Neural cell (in vitro differentiated cells): ENCODE measurements around the gene MAPK10. TPM values are rescaled to one million over a fixed set of nuclear protein-coding genes. Genes with fewer than 3 reads are reported as not detected.

Experiments
- H2AFZ ChIP-seq: fragments of 200-600, 300-800 bp; sonication (generic), shearing (Covaris generic); 2 replicates; pipeline ENCODE4 v1.6.0; 2014; ENCODE audit warnings: low read depth, mild to moderate bottlenecking, antibody characterized with exemption, low read length, moderate library complexity
- H3F3A ChIP-seq: fragments of 200-600 bp; shearing (Covaris generic); 2 replicates; pipeline ENCODE4 v1.6.1; 2016; ENCODE audit warnings: mild to moderate bottlenecking, moderate library complexity, mixed read lengths, antibody characterized with exemption, low read length; ENCODE audit not compliant: insufficient read depth, poor library complexity, severe bottlenecking
- H3K27ac ChIP-seq: fragments of 200-600, 300-800 bp; sonication (generic), shearing (Covaris generic); 2 replicates; pipeline ENCODE4 v1.5.1; 2014; ENCODE audit warnings: mild to moderate bottlenecking, low read length, moderate library complexity
- H3K27me3 ChIP-seq: fragments of 300-800, 200-600 bp; sonication (generic), shearing (Covaris generic); 2 replicates; pipeline ENCODE4 v1.6.0; 2014; ENCODE audit warnings: mild to moderate bottlenecking, low read depth, low read length, moderate library complexity; ENCODE audit not compliant: insufficient read depth
- H3K36me3 ChIP-seq: fragments of 300-800, 200-600 bp; sonication (generic), shearing (Covaris generic); 2 replicates; pipeline ENCODE4 v1.5.1; 2014; ENCODE audit warnings: mild to moderate bottlenecking, antibody characterized with exemption, low read length, moderate library complexity; ENCODE audit not compliant: insufficient read depth
- H3K4me2 ChIP-seq: fragments of 300-800, 200-600 bp; sonication (generic), shearing (Covaris generic); 2 replicates; pipeline ENCODE4 v1.6.0; 2014; ENCODE audit warnings: mild to moderate bottlenecking, low read length
- H3K4me3 ChIP-seq: fragments of 300-800, 200-600 bp; sonication (generic), shearing (Covaris generic); 2 replicates; pipeline ENCODE4 v1.5.1; 2014; ENCODE audit warnings: mild to moderate bottlenecking, low read length, moderate library complexity
- H3K79me2 ChIP-seq: fragments of 200-600 bp; shearing (Covaris generic); replicated peaks from 2 replicates; pipeline ENCODE4 v1.6.0; 2014; ENCODE audit warnings: mild to moderate bottlenecking, low read length, moderate library complexity; ENCODE audit not compliant: insufficient read depth
- H3K9ac ChIP-seq: fragments of 300-800, 200-600 bp; sonication (generic), shearing (Covaris generic); 2 replicates; pipeline ENCODE4 v1.6.1; 2016; ENCODE audit warnings: mild to moderate bottlenecking, low read length, mixed read lengths
- H3K9me2 ChIP-seq: fragments of 200-600 bp; shearing (Covaris generic); 2 replicates; pipeline ENCODE4 v1.6.1; 2016; ENCODE audit warnings: mild to moderate bottlenecking, low read length, mixed read lengths; ENCODE audit not compliant: insufficient read depth
- H3K9me3 ChIP-seq: fragments of 200-600, 300-800 bp; sonication (generic), shearing (Covaris generic); 2 replicates; pipeline ENCODE4 v1.6.1; 2016; ENCODE audit warnings: mild to moderate bottlenecking, mixed run types, low read length, moderate library complexity, mixed read lengths
- H4K20me1 ChIP-seq: fragments of 200-600 bp; shearing (Covaris generic); 2 replicates; pipeline ENCODE4 v1.6.1; 2016; ENCODE audit warnings: mild to moderate bottlenecking, mixed run types; ENCODE audit not compliant: insufficient read depth
- EP300 ChIP-seq: fragments of 450-650 bp; conservative IDR thresholded peaks from 2 replicates; pipeline ENCODE4 v1.6.1; 2014; ENCODE audit warnings: antibody characterized with exemption, mild to moderate bottlenecking, moderate library complexity; ENCODE audit not compliant: poor library complexity, severe bottlenecking
- EZH2 ChIP-seq: fragments of 200-600, 300-800 bp; shearing (Covaris generic), sonication (generic); IDR thresholded peaks from 2 replicates; pipeline ENCODE4 v1.6.1; 2014; ENCODE audit warnings: antibody characterized with exemption, low read length, borderline replicate concordance, mild to moderate bottlenecking; ENCODE audit not compliant: insufficient read depth, poor library complexity, severe bottlenecking
- MXI1 ChIP-seq: fragments of 450-650 bp; conservative IDR thresholded peaks from 2 replicates; pipeline ENCODE4 v1.6.1; 2014; ENCODE audit warnings: antibody characterized with exemption, mild to moderate bottlenecking; ENCODE audit not compliant: poor library complexity, severe bottlenecking
- POLR2AphosphoS5 ChIP-seq: IDR thresholded peaks from 2 replicates; pipeline ENCODE4 v1.6.1; 2012
- RAD21 ChIP-seq: fragments of 450-650 bp; conservative IDR thresholded peaks from 2 replicates; pipeline ENCODE4 v1.6.1; 2014; ENCODE audit warnings: antibody characterized with exemption, mild to moderate bottlenecking, moderate library complexity
- SMC3 ChIP-seq: fragments of 450-650 bp; conservative IDR thresholded peaks from 2 replicates; pipeline ENCODE4 v1.6.1; 2014; ENCODE audit warnings: antibody characterized with exemption, mild to moderate bottlenecking, moderate library complexity; ENCODE audit not compliant: poor library complexity
- TAF1 ChIP-seq: IDR thresholded peaks from 2 replicates; pipeline ENCODE4 v1.6.1; 2012; ENCODE audit warnings: low read depth
- polyA plus RNA-seq: library from polyadenylated mRNA; depleted of rRNA; stranded (reverse); fragments of >200 nt; gene quantifications from 2 replicates; pipeline ENCODE4 v1.2.3, GENCODE V29; 2014
- TF ChIP-seq, protein P1 (sequence below): IDR thresholded peaks from 2 replicates; pipeline ENCODE4 v1.6.1; 2012; ENCODE audit warnings: borderline replicate concordance
- TF ChIP-seq, protein P2 (sequence below): fragments of 450-650 bp; IDR thresholded peaks from 2 replicates; pipeline ENCODE4 v1.5.1; 2014; ENCODE audit warnings: antibody characterized with exemption, mild to moderate bottlenecking, moderate library complexity; ENCODE audit not compliant: poor library complexity, severe bottlenecking

The MAPK10 gene
- polyA plus RNA-seq, 1 donor from 2014 or later, result 91.9 TPM

DNA sequence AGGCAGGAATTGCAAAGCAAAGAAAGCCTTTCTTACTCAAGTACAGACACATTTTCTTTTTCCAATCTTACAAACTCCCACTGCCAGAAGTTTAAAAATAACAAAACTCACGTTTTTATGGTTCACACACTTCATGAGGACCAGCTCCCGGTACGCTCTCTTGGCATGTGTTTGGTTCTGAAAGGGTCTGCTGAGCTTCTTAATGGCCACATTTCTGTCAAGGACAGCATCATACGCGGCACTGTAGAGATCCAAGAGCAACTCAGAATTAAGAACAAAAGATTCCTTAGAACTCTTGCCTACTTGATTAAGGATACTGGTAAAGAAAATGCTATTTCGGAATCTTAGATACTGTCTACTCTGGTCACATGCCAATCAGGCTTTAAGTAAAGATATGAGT, 252.7 kb downstream of the MAPK10 start:
- H3K36me3 ChIP-seq, result no peaks in the 10 kb centered on the region
- no peak overlapping the region for H3K9ac ChIP-seq
- no peaks in the 10 kb centered on the region for H3K9me2 ChIP-seq
- H3K4me2 ChIP-seq, result no peak overlapping the region
- H2AFZ ChIP-seq, result no peak overlapping the region
- H3K4me3 ChIP-seq, result no peak overlapping the region
- H3K27ac ChIP-seq, result no peak overlapping the region
- TF ChIP-seq RAD21, result no peak
- H3F3A ChIP-seq, result no peaks in the 10 kb centered on the region
- no peaks in the 10 kb centered on the region for H3K79me2 ChIP-seq
- H4K20me1 ChIP-seq, result no peaks in the 10 kb centered on the region
- H3K27me3 ChIP-seq, result no peaks in the 10 kb centered on the region
- H3K9me3 ChIP-seq, result no peaks in the 10 kb centered on the region

DNA sequence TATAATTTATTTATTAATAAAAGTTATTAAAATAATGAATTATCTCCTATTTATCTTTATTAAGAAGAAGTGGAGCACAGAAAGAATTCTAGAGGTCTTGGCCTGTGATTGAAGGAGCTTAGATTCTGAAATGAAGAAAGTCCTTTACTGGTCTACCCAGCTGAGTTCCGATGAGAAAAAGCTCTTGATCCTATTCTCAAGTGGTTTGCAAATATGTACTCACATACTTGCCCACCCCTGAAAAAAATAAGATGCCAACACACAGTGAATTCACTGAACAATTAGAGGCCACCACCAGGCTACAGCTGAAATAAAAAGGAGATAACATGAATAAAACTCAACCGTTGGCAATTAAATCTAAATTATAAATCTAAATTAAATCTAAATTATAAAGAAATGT, 253.4 kb downstream of the MAPK10 start:
- Histone ChIP-seq H3K4me3 (no peak overlapping the region), H3K9me2 (no peaks in the 10 kb centered on the region), H2AFZ (no peak overlapping the region), H3K36me3 (no peaks in the 10 kb centered on the region), H3K79me2 (no peaks in the 10 kb centered on the region), H4K20me1 (no peaks in the 10 kb centered on the region), H3K9me3 (no peaks in the 10 kb centered on the region), H3K27ac (no peak overlapping the region), H3F3A (no peaks in the 10 kb centered on the region), H3K9ac (no peak overlapping the region), H3K4me2 (no peak overlapping the region), H3K27me3 (no peaks in the 10 kb centered on the region)
- TF ChIP-seq, protein P1, sequence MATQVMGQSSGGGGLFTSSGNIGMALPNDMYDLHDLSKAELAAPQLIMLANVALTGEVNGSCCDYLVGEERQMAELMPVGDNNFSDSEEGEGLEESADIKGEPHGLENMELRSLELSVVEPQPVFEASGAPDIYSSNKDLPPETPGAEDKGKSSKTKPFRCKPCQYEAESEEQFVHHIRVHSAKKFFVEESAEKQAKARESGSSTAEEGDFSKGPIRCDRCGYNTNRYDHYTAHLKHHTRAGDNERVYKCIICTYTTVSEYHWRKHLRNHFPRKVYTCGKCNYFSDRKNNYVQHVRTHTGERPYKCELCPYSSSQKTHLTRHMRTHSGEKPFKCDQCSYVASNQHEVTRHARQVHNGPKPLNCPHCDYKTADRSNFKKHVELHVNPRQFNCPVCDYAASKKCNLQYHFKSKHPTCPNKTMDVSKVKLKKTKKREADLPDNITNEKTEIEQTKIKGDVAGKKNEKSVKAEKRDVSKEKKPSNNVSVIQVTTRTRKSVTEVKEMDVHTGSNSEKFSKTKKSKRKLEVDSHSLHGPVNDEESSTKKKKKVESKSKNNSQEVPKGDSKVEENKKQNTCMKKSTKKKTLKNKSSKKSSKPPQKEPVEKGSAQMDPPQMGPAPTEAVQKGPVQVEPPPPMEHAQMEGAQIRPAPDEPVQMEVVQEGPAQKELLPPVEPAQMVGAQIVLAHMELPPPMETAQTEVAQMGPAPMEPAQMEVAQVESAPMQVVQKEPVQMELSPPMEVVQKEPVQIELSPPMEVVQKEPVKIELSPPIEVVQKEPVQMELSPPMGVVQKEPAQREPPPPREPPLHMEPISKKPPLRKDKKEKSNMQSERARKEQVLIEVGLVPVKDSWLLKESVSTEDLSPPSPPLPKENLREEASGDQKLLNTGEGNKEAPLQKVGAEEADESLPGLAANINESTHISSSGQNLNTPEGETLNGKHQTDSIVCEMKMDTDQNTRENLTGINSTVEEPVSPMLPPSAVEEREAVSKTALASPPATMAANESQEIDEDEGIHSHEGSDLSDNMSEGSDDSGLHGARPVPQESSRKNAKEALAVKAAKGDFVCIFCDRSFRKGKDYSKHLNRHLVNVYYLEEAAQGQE, result no peak
- TF ChIP-seq, protein P2, sequence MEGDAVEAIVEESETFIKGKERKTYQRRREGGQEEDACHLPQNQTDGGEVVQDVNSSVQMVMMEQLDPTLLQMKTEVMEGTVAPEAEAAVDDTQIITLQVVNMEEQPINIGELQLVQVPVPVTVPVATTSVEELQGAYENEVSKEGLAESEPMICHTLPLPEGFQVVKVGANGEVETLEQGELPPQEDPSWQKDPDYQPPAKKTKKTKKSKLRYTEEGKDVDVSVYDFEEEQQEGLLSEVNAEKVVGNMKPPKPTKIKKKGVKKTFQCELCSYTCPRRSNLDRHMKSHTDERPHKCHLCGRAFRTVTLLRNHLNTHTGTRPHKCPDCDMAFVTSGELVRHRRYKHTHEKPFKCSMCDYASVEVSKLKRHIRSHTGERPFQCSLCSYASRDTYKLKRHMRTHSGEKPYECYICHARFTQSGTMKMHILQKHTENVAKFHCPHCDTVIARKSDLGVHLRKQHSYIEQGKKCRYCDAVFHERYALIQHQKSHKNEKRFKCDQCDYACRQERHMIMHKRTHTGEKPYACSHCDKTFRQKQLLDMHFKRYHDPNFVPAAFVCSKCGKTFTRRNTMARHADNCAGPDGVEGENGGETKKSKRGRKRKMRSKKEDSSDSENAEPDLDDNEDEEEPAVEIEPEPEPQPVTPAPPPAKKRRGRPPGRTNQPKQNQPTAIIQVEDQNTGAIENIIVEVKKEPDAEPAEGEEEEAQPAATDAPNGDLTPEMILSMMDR, result no peak
- TF ChIP-seq EZH2 (no peak), RAD21 (no peak), TAF1 (no peak), MXI1 (no peak)

DNA sequence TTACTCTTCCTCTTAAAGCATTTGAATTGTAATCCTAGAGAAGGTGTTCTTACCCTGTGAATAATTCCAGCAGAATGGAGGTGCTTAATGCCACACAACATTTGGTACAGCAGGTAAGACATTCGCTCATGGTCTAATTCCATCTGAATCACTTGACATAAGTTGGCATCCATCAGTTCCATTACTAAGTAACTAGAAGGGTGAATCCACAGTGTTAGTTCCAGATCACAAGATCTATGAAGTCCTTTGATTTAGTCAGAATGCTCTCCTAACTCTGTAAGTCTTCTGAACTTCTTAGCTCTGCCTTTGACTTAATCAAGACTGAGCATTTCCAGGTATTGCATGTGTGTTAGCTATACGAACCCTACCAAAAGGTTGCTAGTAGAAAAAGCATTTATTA, 258.0 kb downstream of the MAPK10 start:
- Histone ChIP-seq H3F3A (no peaks in the 10 kb centered on the region), H3K79me2 (no peaks in the 10 kb centered on the region), H3K4me2 (peak overlapping the region; percentile 30), H3K27ac (peak overlapping the region; percentile 66), H3K9me3 (no peaks in the 10 kb centered on the region), H2AFZ (no peak overlapping the region), H3K4me3 (peak overlapping the region; percentile 26), H4K20me1 (no peaks in the 10 kb centered on the region), H3K27me3 (no peaks in the 10 kb centered on the region), H3K9me2 (no peaks in the 10 kb centered on the region), H3K36me3 (no peaks in the 10 kb centered on the region), H3K9ac (no peak overlapping the region)
- TF ChIP-seq SMC3 (no peak), RAD21 (no peak), MXI1 (no peak), POLR2AphosphoS5 (no peak), EP300 (no peak), TAF1 (no peak), EZH2 (no peak)
- TF ChIP-seq, protein P2, result no peak
- TF ChIP-seq, protein P1, result no peak
